ENCODE data around the gene ZBTB20.

GRCh38 chr3:114508208-114508607 lies 638.9 kb downstream of the ZBTB20 start:
- TF ChIP-seq CTCF (IDR thresholded peaks at IDR 0.05 in 8 of 11, conservative IDR thresholded peaks at IDR 0.05 in 3 of 11) = no peak
- no peak for TF ChIP-seq POLR2A (IDR thresholded peaks at IDR 0.05)

Data from spleen (tissue), 7 donors.